22Rv1 (cell line): Measurements from ENCODE around the gene MRFAP1.

Source experiments
- H3K27ac ChIP-seq: fragments of 450-650 bp; 2 replicates; pipeline ENCODE4 v1.5.1; 2017
- ZFX ChIP-seq: fragments of 450-650 bp; IDR thresholded peaks from 2 replicates; pipeline ENCODE4 v1.6.1; 2017; ENCODE audit warnings: antibody characterized with exemption, borderline replicate concordance
- TF ChIP-seq, protein P1 (sequence below): fragments of 450-650 bp; IDR thresholded peaks from 2 replicates; pipeline ENCODE4 v1.5.1; 2017; ENCODE audit warnings: mild to moderate bottlenecking

Gene MRFAP1

DNA sequence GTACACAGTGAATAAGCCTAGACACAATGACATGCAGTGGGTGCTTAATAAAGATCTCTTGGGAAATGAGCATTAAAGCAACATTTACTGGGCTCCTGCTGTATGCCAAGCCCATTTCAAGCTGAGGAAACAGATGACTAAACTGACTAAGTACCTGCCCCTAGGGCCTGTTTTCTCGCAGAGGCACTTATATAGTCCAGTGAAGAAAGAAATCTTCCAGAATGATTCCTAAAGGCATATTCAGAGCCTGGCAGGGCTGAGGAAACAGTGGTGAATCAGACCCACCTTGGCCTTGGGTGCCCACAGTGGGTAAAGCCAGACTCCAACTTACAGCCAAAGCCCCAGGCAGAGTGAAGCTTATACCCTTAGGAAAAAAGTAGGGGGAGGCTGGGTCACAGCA is 31.2 kb downstream of the MRFAP1 start:
- no peak overlapping the region for H3K27ac ChIP-seq
- TF ChIP-seq, protein P1, sequence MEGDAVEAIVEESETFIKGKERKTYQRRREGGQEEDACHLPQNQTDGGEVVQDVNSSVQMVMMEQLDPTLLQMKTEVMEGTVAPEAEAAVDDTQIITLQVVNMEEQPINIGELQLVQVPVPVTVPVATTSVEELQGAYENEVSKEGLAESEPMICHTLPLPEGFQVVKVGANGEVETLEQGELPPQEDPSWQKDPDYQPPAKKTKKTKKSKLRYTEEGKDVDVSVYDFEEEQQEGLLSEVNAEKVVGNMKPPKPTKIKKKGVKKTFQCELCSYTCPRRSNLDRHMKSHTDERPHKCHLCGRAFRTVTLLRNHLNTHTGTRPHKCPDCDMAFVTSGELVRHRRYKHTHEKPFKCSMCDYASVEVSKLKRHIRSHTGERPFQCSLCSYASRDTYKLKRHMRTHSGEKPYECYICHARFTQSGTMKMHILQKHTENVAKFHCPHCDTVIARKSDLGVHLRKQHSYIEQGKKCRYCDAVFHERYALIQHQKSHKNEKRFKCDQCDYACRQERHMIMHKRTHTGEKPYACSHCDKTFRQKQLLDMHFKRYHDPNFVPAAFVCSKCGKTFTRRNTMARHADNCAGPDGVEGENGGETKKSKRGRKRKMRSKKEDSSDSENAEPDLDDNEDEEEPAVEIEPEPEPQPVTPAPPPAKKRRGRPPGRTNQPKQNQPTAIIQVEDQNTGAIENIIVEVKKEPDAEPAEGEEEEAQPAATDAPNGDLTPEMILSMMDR: no peak
- TF ChIP-seq ZFX: no peak

DNA sequence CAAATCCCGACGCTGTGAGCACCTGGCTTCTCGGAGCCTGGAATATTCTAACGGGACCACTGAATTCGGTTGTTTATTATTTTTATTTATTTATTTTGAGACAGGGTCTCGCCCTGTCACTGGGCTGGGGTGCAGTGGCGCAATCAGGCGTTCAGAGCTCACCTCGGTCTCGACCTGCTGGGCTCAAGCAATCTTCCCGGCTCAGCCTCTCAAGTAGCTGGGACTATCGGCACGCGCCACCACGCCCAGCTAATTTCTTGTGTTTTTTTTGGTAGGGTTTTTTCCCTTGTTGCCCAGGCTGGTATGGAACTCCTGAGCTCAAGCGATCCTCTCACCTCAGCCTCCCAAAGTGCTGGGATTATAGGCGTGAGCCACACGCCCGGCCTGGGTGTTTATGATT is 31.6 kb downstream of the MRFAP1 start:
- peak overlapping the region; percentile 98 for H3K27ac ChIP-seq
- TF ChIP-seq, protein P1: no peak
- no peak for TF ChIP-seq ZFX

DNA sequence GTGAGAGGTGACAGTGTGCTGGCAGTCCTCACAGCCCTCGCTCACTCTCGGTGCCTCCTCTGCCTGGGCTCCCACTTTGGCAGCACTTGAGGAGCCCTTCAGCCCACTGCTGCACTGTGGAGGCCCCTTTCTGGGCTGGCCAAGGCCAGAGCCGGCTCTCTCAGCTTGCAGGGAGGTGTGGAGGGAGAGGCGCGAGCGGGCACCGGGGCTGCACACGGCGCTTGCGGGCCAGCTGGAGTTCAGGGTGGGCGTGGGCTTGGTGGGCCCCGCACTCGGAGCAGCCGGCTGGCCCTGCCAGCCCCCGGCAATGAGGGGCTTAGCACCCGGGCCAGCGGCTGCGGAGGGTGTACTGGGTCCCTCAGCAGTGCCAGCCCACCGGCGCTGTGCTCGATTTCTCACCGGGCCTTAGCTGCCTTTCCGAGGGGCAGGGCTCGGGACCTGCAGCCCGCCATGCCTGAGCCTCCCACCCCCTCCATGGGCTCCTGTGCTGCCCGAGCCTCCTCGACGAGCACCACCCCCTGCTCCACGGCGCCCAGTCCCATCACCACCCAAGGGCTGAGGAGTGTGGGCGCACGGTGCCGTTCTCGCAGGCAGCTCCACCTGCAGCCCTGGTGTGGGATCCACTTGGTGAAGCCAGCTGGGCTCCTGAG is 32.2 kb downstream of the MRFAP1 start:
- peak overlapping the region; percentile 98 for H3K27ac ChIP-seq

DNA sequence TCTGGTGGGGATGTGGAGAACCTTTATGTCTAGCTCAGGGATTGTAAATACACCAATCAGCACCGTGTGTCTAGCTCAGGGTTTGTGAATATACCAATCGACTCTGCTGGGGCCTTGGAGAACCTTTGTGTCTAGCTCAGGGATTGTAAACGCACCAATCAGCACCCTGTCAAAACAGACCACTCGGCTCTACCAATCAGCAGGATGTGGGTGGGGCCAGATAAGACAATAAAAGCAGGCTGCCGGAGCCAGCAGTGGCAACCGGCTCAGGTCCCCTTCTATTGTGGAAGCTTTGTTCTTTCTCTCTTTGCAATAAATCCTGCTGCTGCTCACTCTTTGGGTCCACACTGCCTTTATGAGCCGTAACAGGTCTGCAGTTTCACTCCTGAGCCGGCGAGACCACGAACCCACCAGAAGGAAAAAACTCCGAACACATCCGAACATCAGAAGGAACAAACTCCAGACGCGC is 32.7 kb downstream of the MRFAP1 start:
- H3K27ac ChIP-seq: peak overlapping the region; percentile 98

DNA sequence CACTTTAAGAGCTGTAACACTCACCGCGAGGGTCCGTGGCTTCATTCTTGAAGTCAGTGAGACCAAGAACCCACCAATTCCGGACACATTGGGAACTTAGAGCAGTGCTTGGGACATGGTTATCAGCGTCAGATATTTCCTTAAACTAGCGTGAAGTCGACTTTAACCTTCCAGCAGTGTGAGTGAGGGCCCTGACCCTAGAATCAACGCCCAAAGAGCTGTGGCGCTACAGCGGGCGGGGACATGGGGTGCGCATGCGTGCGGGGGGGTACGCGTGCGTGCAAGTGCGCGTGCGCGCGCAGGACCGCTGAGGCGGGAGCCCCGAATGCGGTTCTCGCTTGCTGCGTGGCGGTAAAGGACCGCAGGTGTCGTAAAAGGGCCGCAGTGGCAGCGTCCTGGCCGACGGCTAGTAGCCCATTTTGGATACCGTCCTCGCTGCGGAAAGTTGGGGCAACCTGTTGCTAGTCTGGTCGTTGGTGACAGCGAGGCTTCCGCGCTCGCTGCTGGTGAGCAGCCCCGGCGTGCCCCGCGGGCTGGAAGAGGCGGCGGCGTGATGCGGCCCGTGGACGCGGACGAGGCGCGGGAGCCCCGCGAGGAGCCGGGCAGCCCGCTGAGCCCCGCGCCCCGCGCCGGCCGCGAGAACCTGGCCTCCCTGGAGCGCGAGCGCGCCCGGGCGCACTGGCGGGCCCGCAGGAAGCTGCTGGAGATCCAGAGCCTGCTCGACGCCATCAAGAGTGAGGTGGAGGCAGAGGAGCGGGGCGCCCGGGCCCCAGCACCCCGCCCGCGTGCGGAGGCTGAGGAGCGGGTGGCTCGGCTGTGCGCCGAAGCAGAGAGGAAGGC is 33.4 kb downstream of the MRFAP1 start:
- peak overlapping the region; percentile 98 for H3K27ac ChIP-seq
- TF ChIP-seq, protein P1: no peak
- no peak for TF ChIP-seq ZFX

DNA sequence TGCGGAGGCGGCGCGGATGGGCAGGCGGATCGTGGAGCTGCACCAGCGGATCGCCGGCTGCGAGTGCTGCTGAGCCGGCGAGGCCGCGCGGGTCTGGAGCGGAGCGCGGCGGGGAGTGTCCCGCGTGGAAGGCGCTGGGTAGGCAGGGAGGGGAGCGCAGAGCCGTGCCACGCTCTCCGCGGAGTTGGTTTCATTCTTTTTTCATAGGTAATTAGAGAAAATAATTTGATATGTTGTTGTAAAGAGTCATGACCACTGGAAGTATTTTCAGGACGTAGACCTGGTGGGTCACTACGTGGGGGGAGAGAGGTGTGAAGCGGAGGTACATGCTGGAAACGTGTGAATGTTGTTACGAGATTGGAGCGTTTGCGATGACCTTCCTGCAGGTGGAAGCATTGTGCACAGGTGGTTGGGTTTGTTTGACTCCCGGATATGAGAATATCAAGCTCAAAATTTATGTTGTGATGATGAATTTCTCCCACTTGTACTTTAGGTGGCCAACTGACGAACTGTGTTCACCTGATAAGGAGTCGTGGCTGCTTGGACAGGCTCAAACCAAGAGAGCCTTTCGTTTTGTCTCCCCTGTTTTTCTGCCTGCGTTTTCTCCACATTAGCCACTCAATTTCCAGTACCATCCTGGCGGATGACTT is 34.1 kb downstream of the MRFAP1 start:
- H3K27ac ChIP-seq: peak overlapping the region; percentile 98
- TF ChIP-seq, protein P1: peak; percentile 75
- no peak for TF ChIP-seq ZFX

DNA sequence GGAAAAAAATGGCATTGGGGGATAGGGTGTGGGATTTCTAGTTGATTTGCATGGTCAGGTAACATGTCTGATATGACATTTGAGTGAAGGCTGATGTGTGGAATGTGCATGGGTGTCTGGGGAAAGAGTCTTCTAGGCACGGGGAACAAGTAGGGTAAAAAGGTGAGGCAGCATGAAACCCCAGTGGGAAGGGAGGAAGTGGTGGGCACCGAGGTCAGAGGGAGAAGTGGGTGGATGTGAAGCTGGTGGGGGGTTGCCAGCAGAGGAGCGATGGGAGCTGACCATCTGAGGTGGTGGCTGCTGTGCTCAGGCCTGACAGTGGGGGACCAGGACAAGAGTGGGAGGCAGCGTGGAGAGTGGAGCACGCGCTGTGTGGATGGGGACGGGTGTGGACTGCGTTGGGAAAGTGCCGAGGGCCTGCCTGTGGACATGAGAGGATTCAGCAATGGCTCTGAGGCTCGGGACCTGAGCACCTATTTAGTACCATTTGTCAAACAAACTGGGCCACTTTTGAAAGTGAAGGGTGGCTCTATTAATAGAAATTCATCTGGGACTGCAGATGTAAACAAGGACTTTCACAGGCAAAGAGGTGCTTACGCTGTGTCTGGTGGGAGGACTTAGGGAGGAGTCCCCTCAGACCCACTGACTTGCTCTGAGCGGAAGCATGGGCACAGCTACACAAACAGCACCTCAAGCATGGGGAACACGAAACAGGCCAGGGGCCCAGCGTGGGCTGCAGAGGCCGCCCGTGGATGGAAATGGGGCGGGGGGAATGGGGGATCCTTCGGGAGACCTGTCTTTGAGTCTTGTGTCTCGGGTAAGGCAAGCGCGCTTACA is 36.5 kb downstream of the MRFAP1 start:
- H3K27ac ChIP-seq: peak overlapping the region; percentile 98; the same call in 1 of the 2 replicates
- TF ChIP-seq, protein P1: no peak
- TF ChIP-seq ZFX: no peak
